AG09309 (cell line): ENCODE data around the gene SLC25A33.

ENCODE experiments used
- DNase-seq: peaks from one replicate; pipeline ENCODE4 v3.0.0-alpha.2; 2010; ENCODE audit warnings: low read depth
- H3K4me3 ChIP-seq: 2 replicates; pipeline ENCODE4 v1.5.1; 2011; ENCODE audit warnings: mild to moderate bottlenecking, low read depth, low read length, moderate library complexity; ENCODE audit not compliant: control insufficient read depth
- CTCF ChIP-seq: IDR thresholded peaks from 2 replicates; pipeline ENCODE4 v1.5.1; 2011; ENCODE audit warnings: mild to moderate bottlenecking, low read depth, low read length, inconsistent platforms; ENCODE audit not compliant: insufficient read depth, control insufficient read depth; ENCODE audit errors: missing control alignments

SLC25A33 gene

GRCh38 chr1:9612162-9612845 is 73.0 kb downstream of the SLC25A33 start:
- H3K4me3 ChIP-seq, result no peak overlapping the region
- DNase-seq, result no peak
- TF ChIP-seq CTCF, result no peak

GRCh38 chr1:9612871-9613624 is 73.8 kb downstream of the SLC25A33 start:
- DNase-seq, result no peak
- TF ChIP-seq CTCF, result no peak
- H3K4me3 ChIP-seq, result no peak overlapping the region

- no peak for TF ChIP-seq CTCF
Measured at GRCh38 chr1:9613625-9614299, 74.5 kb downstream of the SLC25A33 start.

GRCh38 chr1:9615316-9616063 is 76.2 kb downstream of the SLC25A33 start:
- DNase-seq, result no peak
- peak; percentile 84 for TF ChIP-seq CTCF
- H3K4me3 ChIP-seq, result no peak overlapping the region

More at GRCh38 chr1:9613625-9614299, 74.5 kb downstream of the SLC25A33 start:
- DNase-seq, result no peak
- no peak overlapping the region for H3K4me3 ChIP-seq

GRCh38 chr1:9618909-9619679 is 79.8 kb downstream of the SLC25A33 start:
- DNase-seq, result no peak
- no peak overlapping the region for H3K4me3 ChIP-seq
- no peak for TF ChIP-seq CTCF
